NCI-H146 (cell line): ENCODE results near the gene ADIG.

ENCODE experiments used
- DNase-seq: peaks from one replicate; lab custom pipeline; 2025; lab: John Stamatoyannopoulos, UW

The ADIG gene

DNA sequence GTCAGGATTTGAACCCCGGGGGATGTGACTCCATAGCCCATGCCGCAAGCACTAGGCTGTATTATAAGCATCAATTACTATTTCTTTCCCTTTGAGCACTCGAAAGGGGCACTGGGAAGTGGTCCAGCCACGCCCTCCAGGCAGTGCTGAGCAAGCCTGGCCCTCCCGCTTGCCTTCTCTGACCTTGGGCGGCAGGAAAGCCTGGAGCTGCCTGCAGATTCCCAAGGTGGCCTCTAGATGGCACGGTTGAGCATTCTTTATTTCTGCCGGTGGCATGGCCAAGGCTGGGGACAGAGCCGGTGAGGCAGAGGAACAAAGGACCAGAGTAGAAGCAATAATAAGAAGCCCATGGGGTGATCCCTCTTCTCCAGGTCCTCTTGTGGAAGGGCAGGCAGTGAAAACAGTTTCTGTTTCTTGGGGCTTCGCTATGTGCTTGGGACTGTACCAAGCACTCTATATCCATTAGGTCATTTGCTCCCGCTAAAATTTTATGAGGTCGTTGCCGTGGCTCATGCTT, 52.6 kb downstream of the ADIG start:
- DNase-seq, result peak; percentile 77

DNA sequence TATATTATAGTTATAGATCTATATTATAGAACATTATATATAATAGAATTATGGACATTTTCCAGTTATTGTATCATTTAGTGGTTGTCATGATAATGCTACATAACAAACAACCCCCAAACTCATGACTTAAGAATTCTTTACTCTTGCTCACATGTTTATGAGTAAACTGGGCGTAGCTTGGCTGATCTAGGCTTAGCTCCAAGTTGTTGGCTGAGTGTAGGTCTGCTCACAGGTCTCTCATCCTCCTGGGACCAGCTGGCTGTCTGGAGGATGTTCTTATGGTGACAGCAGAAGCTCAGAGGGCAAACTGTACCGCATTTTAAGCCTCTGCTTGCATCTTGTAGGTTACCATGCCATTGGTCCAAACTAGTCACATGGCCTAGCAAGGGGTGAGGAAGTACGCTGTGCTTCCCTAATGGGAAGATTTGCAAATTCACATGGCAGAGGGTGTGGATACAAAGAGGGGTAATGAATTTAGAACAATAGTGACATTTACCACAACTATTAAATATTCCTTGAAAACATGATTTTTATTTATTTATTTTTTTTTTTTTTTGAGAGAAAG, 54.8 kb downstream of the ADIG start:
- no peak for DNase-seq
